NCI-H526 (cell line): Measurements from ENCODE around the gene PTPN14.
A peak's percentile ranks its signal among the peaks of the same experiment; 100 is the strongest.

Experiments
- DNase-seq, 2 experiments: peaks; one replicate each; lab custom pipeline; 2025; lab: John Stamatoyannopoulos, UW

PTPN14 gene

GRCh38 chr1:214454569-214455396 lies 96.6 kb downstream of the PTPN14 start:
- DNase-seq = no peak

- DNase-seq = no peak
These were observed 98.2 kb downstream of the PTPN14 start for GRCh38 chr1:214453109-214453722.

DNA sequence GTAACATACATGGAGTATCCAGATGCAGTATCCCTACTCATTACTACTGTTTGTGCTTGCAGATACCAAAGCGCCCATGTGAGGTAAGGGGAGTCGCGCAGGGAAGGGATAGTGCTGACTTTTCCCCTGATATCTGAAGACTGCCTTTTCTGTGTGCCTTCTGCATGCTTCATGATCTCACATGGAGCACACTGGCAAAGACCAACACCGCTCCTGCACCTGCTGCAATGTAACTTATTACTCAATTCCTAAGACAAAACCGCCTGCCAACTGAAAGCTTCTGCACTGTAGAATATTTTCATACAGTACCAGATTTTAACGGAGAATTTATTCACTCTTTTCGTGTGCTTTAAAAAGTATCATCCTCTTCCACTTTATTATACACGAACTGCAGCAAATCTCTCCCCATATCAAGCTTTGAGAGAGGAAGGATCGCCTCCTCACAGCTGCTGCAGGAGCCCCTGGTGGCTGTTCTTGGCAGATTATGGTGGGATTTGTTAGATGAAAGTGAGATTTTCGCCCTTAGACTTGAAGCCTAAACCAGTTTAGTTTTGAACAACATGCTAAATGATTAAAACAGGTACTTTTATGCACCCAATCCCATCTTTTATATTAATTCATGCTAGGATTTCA lies 99.1 kb downstream of the PTPN14 start:
- DNase-seq = no peak

DNA sequence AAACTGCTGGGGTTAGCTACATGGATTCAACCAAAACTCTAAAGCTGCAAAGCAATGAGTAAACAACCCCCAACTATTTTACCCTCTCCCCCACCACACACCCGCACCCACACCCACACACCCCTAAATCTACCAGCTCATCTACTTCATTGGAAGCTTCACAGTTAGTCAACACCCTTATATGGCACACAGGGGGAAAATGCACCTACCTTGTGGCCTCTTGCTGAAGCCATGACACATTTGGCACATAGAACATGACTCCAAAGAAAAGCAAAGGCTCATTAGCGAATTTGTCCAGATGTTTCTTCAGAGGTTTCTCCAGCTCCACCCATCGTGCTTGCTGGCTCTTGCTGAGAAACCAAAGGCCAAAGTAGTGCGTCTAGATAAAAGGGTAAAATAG lies 99.8 kb downstream of the PTPN14 start:
- DNase-seq = no peak

GRCh38 chr1:214449371-214449770 lies 102.0 kb downstream of the PTPN14 start:
- DNase-seq = no peak

DNA sequence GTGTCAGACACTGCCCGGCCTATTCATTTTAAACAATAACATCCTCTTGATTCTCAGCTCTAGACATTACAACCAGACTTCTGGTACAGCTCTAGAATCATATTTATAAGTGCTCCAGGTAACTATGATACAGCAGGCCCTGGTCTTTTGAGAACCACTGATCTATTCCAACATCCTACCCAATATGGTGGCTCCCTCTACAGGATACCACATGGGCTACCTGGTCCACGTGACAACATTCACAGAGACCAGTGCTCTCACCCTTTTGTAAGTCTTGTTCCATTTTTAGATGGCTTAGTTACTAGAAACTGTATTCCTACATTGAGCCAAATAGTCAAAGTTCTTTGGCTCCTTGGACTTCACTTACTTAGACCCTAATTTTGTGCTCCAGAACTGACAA lies 102.9 kb downstream of the PTPN14 start:
- DNase-seq = no peak

DNA sequence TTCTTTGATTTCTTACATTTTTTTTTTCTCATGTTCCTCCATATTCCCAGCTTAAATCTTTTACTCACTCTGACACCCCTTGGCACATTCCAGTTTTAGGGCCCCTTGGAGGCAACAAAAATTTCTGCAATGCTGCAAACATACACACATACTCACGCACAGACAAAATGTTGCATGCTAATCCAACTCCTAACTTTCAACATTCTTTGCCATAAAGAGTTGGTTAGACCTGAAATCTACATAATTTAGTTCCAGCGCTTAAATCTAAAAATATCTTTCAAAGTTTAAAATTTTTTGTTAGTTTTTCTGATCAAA lies 103.9 kb downstream of the PTPN14 start:
- no peak for DNase-seq

DNA sequence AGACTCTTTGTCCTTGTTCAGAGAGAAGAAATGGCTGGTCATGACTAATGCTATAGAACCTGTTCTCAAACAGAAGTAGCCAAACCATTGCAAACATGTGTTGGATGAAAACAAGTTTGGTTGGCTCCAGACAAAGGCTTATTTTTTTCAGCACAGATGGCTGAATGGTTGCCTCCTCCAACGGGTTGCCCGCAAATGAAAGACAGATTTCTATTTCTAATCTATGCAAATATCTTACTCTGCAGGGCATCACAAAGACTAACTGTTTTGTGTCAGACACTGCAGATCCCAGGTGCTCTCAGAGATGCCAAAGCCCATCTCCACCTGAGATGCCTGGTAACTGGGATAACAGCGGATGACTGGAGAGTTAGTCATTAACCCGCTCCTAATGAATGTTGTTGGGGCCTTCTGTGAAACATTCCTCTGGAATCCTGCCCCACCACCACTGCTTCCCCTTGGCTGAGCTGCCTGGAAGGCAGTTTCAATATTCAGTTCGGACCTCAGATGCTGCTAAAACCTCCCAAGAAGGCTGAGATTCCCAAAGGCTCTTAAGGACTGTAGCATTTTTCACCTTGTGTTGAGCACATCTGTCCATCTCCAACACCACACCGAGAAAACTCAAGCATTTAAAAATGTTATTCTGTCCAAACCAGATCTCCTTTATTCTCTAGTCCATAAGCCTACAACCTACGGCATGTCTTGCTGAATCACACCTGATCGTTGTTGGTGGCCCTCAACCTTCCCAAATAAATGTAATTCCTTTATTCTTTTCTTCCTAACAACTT lies 104.4 kb downstream of the PTPN14 start:
- DNase-seq = peak; percentile 94 to 95

- DNase-seq = peak in 1 of 2 experiments; percentile 20
These were observed 105.4 kb downstream of the PTPN14 start for GRCh38 chr1:214445831-214446614.

GRCh38 chr1:214445199-214445598 lies 106.2 kb downstream of the PTPN14 start:
- no peak for DNase-seq

GRCh38 chr1:214444182-214444939 lies 107.0 kb downstream of the PTPN14 start:
- DNase-seq = no peak

DNA sequence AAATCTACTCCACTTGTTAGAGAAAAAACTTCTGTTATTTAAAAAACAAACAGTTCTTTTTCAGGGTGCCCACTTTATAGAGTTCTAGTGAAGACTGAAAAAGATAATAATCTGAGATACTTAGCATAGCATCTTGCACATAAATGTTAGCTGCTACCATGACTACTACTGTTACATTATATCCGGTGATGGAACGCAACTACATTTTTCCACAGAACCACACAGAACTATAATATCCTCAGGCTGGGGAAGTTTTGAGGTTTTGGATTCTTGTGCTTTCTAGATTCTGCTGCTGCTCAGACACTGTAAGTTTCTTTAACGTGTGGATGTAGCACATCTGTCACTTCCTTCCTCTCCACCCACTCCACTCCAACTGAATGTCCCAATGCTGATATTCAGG lies 110.3 kb downstream of the PTPN14 start:
- no peak for DNase-seq

DNA sequence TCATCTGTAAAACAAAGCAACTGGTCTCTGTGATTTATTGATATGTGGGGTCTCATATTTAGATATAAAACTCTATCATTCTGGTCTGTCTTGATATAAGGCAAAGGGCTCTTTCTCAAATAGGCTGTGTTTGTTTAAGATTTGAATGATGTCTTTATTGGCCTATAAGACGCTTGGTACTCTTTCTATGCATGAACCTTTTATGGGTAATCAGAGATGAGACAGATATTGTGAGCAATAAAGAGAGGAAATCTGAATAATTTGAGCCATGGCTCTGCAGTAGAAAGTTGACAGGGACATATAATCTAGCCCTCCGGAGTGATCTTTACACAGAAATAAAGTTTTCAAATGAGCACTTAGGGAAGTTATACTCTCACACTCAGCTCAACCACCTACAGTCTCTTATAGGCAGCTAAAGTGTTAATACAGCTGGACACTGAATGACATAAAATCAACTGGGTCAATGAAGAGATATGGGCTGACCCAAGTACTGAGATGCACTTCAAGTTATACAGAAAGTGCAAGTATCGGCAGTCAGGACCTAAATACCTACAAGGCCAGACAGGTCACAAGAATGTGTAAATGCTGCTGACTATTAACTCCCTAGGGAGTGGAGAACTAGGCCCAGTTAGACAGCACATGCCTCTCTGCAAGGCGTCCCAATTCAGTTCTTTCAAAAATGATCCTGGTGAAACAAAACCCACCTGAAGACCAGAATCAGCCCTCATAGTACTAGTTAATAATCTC lies 111.0 kb downstream of the PTPN14 start:
- peak; percentile 42 to 46 for DNase-seq

DNA sequence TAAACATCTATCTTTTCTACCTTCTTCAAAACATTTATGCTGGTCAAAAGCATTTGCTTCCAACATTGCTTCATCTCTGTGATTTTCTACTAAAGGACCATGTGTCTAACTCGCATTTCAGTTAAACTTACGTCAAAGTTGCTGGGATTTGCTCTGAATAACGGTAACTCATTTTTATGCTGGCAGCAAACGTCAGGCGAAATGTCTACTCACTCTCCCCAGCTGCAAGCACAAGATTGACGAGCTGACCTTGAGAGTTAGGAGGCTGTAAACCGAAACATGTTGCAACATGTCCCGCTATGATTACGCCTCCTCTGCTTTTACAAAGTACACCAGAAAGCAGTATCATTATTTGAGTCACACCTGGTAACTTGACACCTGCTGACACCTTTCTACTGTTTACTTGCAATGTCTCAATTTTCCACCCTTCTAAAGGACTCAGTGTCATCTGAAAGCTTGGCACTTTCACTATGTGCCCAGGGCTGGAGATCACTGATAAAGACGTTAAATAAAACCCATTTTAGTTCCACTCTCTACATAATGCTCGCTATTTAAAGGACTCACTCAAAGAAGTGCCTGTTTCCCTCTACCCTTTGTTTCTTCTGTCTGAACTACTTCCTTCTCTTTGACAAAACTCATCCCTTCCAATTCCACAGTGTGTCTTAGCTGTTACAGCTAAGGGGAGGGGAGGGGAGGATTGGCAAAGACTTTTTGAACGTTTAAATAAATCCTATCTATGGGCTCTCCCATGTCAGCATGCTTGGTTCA lies 111.9 kb downstream of the PTPN14 start:
- peak; percentile 73 to 78 for DNase-seq

DNA sequence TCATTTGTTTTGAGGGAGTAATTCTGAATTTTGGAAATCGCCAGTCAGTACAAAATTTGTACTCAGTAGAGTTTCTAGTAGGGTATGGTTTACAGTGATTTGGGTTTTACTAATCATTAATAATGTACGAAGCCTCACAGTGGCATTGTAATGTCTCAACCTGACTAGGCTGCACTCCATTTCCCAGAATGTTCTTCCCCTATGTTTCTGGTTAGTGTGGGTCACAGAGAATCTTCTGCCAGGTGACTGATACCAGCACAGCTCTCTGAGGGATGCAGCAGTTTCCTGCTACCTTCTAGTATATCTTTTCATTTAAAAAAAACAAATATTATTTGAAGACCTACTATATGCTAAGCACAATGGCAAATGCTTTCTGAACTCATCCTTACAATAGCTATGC lies 112.9 kb downstream of the PTPN14 start:
- DNase-seq = no peak

- no peak for DNase-seq
These were observed 113.3 kb downstream of the PTPN14 start for GRCh38 chr1:214438075-214438474.

DNA sequence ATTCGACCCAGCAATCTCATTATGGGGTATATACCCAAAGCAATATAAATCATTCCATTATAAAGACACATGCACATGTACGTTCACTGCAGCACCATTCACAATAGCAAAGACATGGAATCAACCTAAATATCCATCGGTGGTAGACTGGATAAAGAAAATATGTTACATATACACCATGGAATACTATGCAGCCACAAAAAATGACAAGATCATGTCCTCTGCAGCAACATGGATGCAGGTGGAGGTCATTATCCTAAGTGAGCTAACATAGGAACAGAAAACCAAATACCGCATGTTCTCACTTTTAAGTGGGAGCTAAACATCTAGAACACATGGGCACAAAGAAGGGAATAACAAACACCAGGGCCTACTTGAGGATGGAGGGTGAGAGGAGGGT lies 115.5 kb downstream of the PTPN14 start:
- DNase-seq = no peak

DNA sequence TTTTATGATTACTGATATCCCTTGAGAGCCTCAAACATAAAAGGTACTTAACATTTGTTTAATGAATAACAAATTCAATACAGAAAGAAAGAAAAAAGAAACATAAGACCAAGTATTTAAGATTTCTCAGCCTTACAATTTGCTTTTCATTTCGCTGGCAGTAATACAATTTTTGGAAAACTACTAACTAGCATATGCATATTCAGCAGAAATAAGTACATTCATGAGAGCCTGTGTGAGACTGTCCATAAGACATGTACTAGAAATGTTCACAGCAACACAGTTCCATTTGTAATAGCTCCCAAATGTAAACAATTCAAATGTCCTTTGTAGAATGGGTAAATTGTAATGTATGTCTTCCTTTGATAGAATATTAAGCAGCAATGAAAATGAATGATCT lies 119.2 kb downstream of the PTPN14 start:
- DNase-seq = no peak

DNA sequence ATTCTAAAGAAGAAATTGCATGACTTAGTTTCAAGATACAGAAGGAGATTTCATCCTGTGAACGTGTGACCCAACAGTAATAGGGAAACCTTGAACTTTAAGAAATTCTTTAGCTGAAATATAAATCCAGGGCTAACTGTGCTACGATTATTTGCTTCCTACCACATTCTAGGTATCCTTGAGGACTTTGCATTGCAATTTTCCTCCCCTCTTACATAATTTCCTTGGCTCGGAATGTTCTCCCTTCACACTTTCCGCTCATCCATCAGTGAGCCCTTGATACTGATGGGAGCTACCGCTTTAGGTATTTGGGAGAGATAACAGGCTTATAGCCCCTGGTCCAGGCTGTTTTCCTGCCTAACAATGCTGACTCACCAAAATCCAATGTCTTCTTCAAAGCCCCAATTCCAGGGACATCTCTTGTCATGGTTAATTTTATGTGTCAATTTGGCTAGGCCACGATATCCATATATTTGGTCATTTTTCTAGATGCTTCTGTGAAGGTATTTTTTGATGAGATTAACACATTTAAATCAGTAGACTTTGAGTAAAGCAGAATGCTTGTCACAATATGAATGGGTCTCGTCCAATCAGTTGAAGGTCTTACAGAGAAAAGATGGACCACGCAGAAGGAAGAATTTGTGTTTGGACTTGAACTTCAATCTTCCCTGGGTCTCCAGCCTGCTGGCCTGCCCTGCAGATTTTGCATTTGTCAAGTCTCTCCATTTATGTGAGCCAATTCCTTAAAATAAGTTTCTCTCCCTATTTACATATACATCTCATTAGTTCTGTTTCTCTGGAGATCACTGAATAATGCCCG lies 121.2 kb downstream of the PTPN14 start:
- no peak for DNase-seq
